A673 (cell line): ENCODE data around the gene ST6GALNAC6. TPM values are rescaled to one million over a fixed set of nuclear protein-coding genes. Genes with fewer than 3 reads are reported as not detected.
A peak's percentile ranks its signal among the peaks of the same experiment; 100 is the strongest.

Experiments
- BruUV-seq: library from RNA; stranded (reverse); fragments of 400-500 nt; replicated peaks from 2 replicates; lab custom pipeline; 2021; lab: Mats Ljungman, UMichigan
- CTCF ChIA-PET: fragments of 300-600 bp; sonication (Branson Sonifier 250); formaldehyde crosslinking; loops from one replicate; lab custom pipeline; 2022; ENCODE audit warnings: antibody characterized with exemption; lab: Charles Lee
- POLR2A ChIA-PET: fragments of 300-600 bp; sonication (Branson Sonifier 250); formaldehyde crosslinking; loops from one replicate; lab custom pipeline; 2022; ENCODE audit warnings: antibody characterized with exemption; ENCODE audit not compliant: low non-redundant PET; lab: Charles Lee
- DNase-seq: peaks from one replicate; pipeline ENCODE4 v3.0.0-alpha.2; 2015; ENCODE audit warnings: low spot score
- H3K27ac ChIP-seq: fragments of 200-600 bp; sonication (generic); 2 replicates; pipeline ENCODE4 v1.5.1; 2016; ENCODE audit warnings: mixed run types, low read depth, mild to moderate bottlenecking, mixed read lengths, antibody characterized with exemption, low read length; ENCODE audit not compliant: poor library complexity, severe bottlenecking
- H3K27me3 ChIP-seq: fragments of 200-600 bp; sonication (generic); replicated peaks from 2 replicates; pipeline ENCODE4 v1.6.1; 2017; ENCODE audit warnings: mixed run types, low read depth, mild to moderate bottlenecking, mixed read lengths, antibody characterized with exemption, low read length; ENCODE audit not compliant: insufficient read depth, poor library complexity
- H3K36me3 ChIP-seq: fragments of 200-600 bp; sonication (generic); 2 replicates; pipeline ENCODE4 v1.6.1; 2016; ENCODE audit warnings: mixed run types, mild to moderate bottlenecking, mixed read lengths, antibody characterized with exemption, low read length; ENCODE audit not compliant: insufficient read depth, poor library complexity, severe bottlenecking
- H3K4me1 ChIP-seq: fragments of 200-600 bp; sonication (generic); 2 replicates; pipeline ENCODE4 v1.6.1; 2017; ENCODE audit warnings: mixed run types, mild to moderate bottlenecking, mixed read lengths, antibody characterized with exemption, low read length; ENCODE audit not compliant: insufficient read depth, poor library complexity, severe bottlenecking
- H3K4me3 ChIP-seq: fragments of 200-600 bp; sonication (generic); 2 replicates; pipeline ENCODE4 v1.5.1; 2016; ENCODE audit warnings: low read depth, mixed run types, mild to moderate bottlenecking, mixed read lengths, low read length; ENCODE audit not compliant: poor library complexity, severe bottlenecking
- H3K9me3 ChIP-seq: fragments of 200-600 bp; sonication (generic); 2 replicates; pipeline ENCODE4 v1.6.1; 2016; ENCODE audit warnings: mixed run types, low read depth, mild to moderate bottlenecking, mixed read lengths, antibody characterized with exemption, low read length; ENCODE audit not compliant: poor library complexity, severe bottlenecking
- EZH2 ChIP-seq: fragments of 200-600 bp; sonication (generic); IDR thresholded peaks from 2 replicates; pipeline ENCODE4 v1.6.1; 2017; ENCODE audit warnings: borderline replicate concordance, low read depth, mild to moderate bottlenecking, mixed read lengths, antibody characterized with exemption, low read length; ENCODE audit not compliant: poor library complexity, severe bottlenecking
- intact Hi-C: fragments of 100-400 bp; cut with micrococcal nuclease; formaldehyde crosslinking; loops from one replicate; pipeline ENCODE4 v1.10.0; 2022; ENCODE audit not compliant: unreplicated experiment
- total RNA-seq: library from RNA; stranded (reverse); gene quantifications from 2 replicates; pipeline ENCODE4 v1.2.3, GENCODE V29; 2021
- TF ChIP-seq, protein P1 (sequence below): fragments of 300-800, 200-600 bp; sonication (generic); conservative IDR thresholded peaks from 2 replicates; pipeline ENCODE4 v1.5.1; 2017; ENCODE audit warnings: low read depth, mild to moderate bottlenecking, antibody characterized with exemption, low read length, moderate library complexity, mixed read lengths

The ST6GALNAC6 gene
- total RNA-seq, 1 experiment from 2014 or later, result 34.7 TPM

DNA sequence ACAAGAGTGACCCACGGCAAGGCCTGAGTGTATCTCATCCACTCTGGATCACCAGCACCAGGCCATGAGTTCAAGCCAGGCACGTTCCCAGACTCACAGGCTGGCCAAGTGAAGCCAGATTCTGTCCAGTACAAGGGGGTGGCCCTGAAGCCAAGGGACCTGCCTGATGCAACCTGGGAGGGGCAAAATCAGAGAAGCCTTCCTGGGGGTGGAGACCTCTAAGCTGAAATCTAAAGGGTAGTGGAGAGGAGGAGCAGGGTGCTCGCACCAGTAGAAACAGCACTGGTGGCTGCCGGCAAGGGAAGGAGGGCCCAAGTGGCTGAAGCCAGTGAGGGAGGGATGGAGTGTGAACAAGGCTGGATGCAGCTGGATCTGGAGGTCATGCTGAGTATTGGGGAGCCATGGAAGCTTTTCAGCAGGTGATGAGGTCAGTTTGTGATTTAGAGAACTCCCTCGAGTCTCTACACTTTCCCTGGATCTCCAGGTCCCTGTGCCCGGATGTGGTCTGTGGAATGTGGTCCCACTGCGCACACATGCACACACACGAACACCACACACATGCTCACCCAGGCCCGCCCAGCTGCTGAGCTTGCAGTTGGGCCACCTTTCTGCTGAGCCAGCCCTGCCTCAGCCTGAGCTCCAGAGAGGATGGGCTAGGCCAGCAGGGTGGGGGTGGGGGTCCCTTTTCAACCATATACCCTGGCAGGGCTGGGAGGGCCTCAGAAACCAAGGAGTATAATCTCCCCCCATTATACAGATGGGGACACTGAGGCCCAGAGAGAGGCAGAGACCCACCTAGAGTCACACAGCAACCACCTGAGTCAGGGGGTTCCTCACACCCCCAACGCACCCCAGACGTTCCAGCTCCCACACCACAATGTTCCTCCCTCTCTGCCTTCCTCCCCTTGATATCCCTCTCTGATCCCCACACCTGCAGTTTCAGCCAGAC lies 29.5 kb upstream of the ST6GALNAC6 start:
- Histone ChIP-seq H3K9me3 (no peaks in the 10 kb centered on the region), H3K27ac (no peak overlapping the region), H3K27me3 (no peaks in the 10 kb centered on the region), H3K4me1 (peaks cover 10% of the 10 kb centered on the region), H3K36me3 (no peaks in the 10 kb centered on the region), H3K4me3 (no peak overlapping the region)
- intact Hi-C loops, result no loop called here
- CTCF ChIA-PET, result no interaction called here
- TF ChIP-seq, protein P1, sequence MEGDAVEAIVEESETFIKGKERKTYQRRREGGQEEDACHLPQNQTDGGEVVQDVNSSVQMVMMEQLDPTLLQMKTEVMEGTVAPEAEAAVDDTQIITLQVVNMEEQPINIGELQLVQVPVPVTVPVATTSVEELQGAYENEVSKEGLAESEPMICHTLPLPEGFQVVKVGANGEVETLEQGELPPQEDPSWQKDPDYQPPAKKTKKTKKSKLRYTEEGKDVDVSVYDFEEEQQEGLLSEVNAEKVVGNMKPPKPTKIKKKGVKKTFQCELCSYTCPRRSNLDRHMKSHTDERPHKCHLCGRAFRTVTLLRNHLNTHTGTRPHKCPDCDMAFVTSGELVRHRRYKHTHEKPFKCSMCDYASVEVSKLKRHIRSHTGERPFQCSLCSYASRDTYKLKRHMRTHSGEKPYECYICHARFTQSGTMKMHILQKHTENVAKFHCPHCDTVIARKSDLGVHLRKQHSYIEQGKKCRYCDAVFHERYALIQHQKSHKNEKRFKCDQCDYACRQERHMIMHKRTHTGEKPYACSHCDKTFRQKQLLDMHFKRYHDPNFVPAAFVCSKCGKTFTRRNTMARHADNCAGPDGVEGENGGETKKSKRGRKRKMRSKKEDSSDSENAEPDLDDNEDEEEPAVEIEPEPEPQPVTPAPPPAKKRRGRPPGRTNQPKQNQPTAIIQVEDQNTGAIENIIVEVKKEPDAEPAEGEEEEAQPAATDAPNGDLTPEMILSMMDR, result no peak
- TF ChIP-seq EZH2, result no peak
- BruUV-seq, result no TSS peak
- POLR2A ChIA-PET, result interaction anchor here (0.6 to 0.7 kb wide), 2 partner anchors 46 to 185 kb away, joined by 3 to 11 read pairs; no protein-coding TSS in a partner anchor
- no peak for DNase-seq

DNA sequence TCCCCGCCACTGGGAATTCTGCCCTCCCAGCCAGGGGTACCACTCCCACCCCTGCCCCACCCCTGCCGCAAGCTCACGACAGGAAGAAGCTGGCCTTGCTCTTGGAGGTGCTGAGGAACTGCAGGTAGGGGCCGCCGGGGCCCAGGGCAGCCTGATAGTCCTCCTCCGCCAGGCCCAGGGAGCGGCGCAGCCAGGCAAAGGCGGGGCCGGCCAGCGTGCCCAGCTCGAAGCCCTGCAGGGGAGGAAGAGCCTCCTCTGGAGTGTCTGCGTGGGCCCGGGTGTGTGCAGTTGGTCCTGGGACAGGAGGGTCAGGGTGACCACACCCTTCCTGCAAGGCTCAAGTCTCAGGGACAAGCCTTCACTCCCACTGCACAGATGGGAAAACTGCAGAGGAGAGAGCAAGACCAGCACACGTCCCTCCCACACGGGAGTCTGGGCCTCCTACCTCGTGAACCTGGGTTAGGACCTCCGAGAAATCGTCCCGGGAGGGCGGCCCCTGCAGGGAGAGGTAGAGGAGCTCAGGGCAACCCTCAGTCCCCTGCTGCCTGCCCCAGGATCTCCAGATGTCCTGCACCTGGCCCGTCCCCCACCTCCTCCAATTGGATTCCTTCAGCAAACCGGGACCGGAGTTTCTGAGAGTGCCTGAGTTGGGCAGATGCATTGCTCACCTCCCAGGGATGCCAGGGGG lies 28.7 kb upstream of the ST6GALNAC6 start:
- H3K4me1 ChIP-seq, result peaks cover 10% of the 10 kb centered on the region
- no peaks in the 10 kb centered on the region for H3K36me3 ChIP-seq
- no peak for TF ChIP-seq EZH2
- TF ChIP-seq, protein P1, result no peak
- DNase-seq, result no peak
- CTCF ChIA-PET, result interaction anchor here (0.6 kb wide), 1 partner anchor 189 kb away, joined by 8 read pairs; no protein-coding TSS in a partner anchor
- H3K27ac ChIP-seq, result no peak overlapping the region
- H3K27me3 ChIP-seq, result no peaks in the 10 kb centered on the region
- intact Hi-C loops, result no loop called here
- no peaks in the 10 kb centered on the region for H3K9me3 ChIP-seq
- H3K4me3 ChIP-seq, result peak overlapping the region; percentile 4
- POLR2A ChIA-PET, result no interaction called here
- no TSS peak for BruUV-seq

DNA sequence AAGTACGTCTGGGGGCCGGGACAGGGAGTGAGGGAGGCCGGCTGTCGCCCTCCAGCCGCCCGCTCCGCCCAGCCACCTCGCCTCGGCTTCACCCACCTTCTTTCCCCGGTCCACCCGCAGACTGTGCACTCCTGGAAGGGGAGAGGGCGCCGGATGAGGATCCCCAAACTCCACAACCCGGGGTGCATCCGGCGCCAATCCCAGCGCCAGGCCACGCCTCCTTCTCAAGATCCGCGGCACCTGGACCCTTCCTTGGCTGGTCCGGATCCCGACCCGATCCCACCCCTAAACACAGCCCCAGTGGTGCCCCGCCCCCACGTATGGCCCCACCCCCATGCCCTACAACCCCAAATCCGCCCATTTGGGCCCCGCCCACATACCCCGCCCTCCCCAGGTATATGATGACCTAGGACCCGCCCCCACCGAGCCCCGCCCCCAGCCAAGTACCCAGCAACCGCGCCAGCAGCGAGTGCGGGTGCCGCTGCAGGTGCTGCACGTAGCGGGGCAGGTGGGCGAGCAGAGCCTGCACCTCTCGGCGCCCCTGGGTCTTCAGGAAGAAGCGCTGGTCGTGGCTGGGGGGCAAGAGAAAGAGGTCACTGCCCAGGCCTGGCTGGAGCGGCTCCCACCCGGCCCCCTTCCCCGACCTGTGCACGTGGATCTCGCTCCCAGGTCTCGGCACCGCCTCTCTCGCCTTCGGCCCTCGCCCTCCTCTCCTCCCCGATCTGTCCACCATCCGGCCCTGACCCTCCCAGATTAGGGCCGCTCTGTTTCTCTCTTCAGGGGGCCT lies 28.0 kb upstream of the ST6GALNAC6 start:
- H3K4me1 ChIP-seq, result peaks cover 10% of the 10 kb centered on the region
- no peak for DNase-seq
- ChIA-PET CTCF (interaction anchor here (0.6 kb wide), 1 partner anchor 190 kb away, joined by 8 read pairs; no protein-coding TSS in a partner anchor), POLR2A (no interaction called here)
- no peaks in the 10 kb centered on the region for H3K36me3 ChIP-seq
- H3K9me3 ChIP-seq, result no peaks in the 10 kb centered on the region
- intact Hi-C loops, result no loop called here
- BruUV-seq, result no TSS peak
- H3K4me3 ChIP-seq, result peak overlapping the region; percentile 48
- no peak overlapping the region for H3K27ac ChIP-seq
- TF ChIP-seq, protein P1, result no peak
- no peak for TF ChIP-seq EZH2
- no peaks in the 10 kb centered on the region for H3K27me3 ChIP-seq
